ENCODE data around the gene PAPSS2. TPM values are rescaled to one million over a fixed set of nuclear protein-coding genes. Genes with fewer than 3 reads are reported as not detected.
A peak's percentile ranks its signal among the peaks of the same experiment; 100 is the strongest.

Gene PAPSS2
- total RNA-seq, 1 experiment from 2014 or later, result 12.6 TPM

GRCh38 chr10:87636313-87636915, 23.3 kb upstream of the PAPSS2 start:
- peaks cover 2% of the 10 kb centered on the region for H3K9me3 Mint-ChIP-seq (ENCODE audit: low read depth, unreplicated experiment)
- peak overlapping the region; percentile 90 for H3K27ac Mint-ChIP-seq (ENCODE audit: unreplicated experiment)
- no peaks in the 10 kb centered on the region for H3K36me3 Mint-ChIP-seq (ENCODE audit: insufficient read depth, unreplicated experiment)
- H3K27me3 Mint-ChIP-seq (ENCODE audit: unreplicated experiment), result no peaks in the 10 kb centered on the region
- no peak for TF ChIP-seq CTCF (IDR thresholded peaks at IDR 0.05; ENCODE audit: unreplicated experiment)
- intact Hi-C loops (cut with micrococcal nuclease; ENCODE audit: unreplicated experiment), result loop anchor here (5.0 kb wide), 1 partner anchor 49 kb away; no protein-coding TSS in a partner anchor
- CTCF ChIA-PET, result no interaction called here
- peaks cover 26% of the 10 kb centered on the region for H3K4me1 Mint-ChIP-seq (ENCODE audit: low read depth, unreplicated experiment)
- no TSS peak for BruUV-seq (replicated peaks)
- DNase-seq, result no peak
- H3K4me3 Mint-ChIP-seq (ENCODE audit: low read depth, unreplicated experiment), result no peak overlapping the region

GRCh38 chr10:87639493-87639892, 20.2 kb upstream of the PAPSS2 start:
- no peaks in the 10 kb centered on the region for H3K27me3 Mint-ChIP-seq (ENCODE audit: unreplicated experiment)
- no peak for TF ChIP-seq CTCF (IDR thresholded peaks at IDR 0.05; ENCODE audit: unreplicated experiment)
- CTCF ChIA-PET, result no interaction called here
- H3K36me3 Mint-ChIP-seq (ENCODE audit: insufficient read depth, unreplicated experiment), result no peaks in the 10 kb centered on the region
- peaks cover 22% of the 10 kb centered on the region for H3K4me1 Mint-ChIP-seq (ENCODE audit: low read depth, unreplicated experiment)
- H3K4me3 Mint-ChIP-seq (ENCODE audit: low read depth, unreplicated experiment), result no peak overlapping the region
- DNase-seq, result no peak
- H3K27ac Mint-ChIP-seq (ENCODE audit: unreplicated experiment), result no peak overlapping the region
- intact Hi-C loops (cut with micrococcal nuclease; ENCODE audit: unreplicated experiment), result loop anchor here (5.0 kb wide), 1 partner anchor 52 kb away; no protein-coding TSS in a partner anchor
- peaks cover 2% of the 10 kb centered on the region for H3K9me3 Mint-ChIP-seq (ENCODE audit: low read depth, unreplicated experiment)
- no TSS peak for BruUV-seq (replicated peaks)

GRCh38 chr10:87640043-87640442, 19.6 kb upstream of the PAPSS2 start:
- Mint-ChIP-seq H3K4me3 (ENCODE audit: low read depth, unreplicated experiment) (no peak overlapping the region), H3K27me3 (ENCODE audit: unreplicated experiment) (no peaks in the 10 kb centered on the region), H3K27ac (ENCODE audit: unreplicated experiment) (no peak overlapping the region), H3K4me1 (ENCODE audit: low read depth, unreplicated experiment) (peaks cover 16% of the 10 kb centered on the region), H3K36me3 (ENCODE audit: insufficient read depth, unreplicated experiment) (no peaks in the 10 kb centered on the region), H3K9me3 (ENCODE audit: low read depth, unreplicated experiment) (peaks cover 2% of the 10 kb centered on the region)
- TF ChIP-seq CTCF (IDR thresholded peaks at IDR 0.05; ENCODE audit: unreplicated experiment), result no peak
- CTCF ChIA-PET, result no interaction called here
- no TSS peak for BruUV-seq (replicated peaks)
- no peak for DNase-seq
- intact Hi-C loops (cut with micrococcal nuclease; ENCODE audit: unreplicated experiment), result no loop called here

GRCh38 chr10:87642486-87642885, 17.2 kb upstream of the PAPSS2 start:
- Mint-ChIP-seq H3K4me3 (ENCODE audit: low read depth, unreplicated experiment) (no peak overlapping the region), H3K4me1 (ENCODE audit: low read depth, unreplicated experiment) (no peaks in the 10 kb centered on the region), H3K27ac (ENCODE audit: unreplicated experiment) (no peak overlapping the region), H3K27me3 (ENCODE audit: unreplicated experiment) (no peaks in the 10 kb centered on the region), H3K36me3 (ENCODE audit: insufficient read depth, unreplicated experiment) (no peaks in the 10 kb centered on the region), H3K9me3 (ENCODE audit: low read depth, unreplicated experiment) (no peaks in the 10 kb centered on the region)
- no peak for DNase-seq
- CTCF ChIA-PET, result interaction anchor here (0.5 kb wide), 1 partner anchor 18 kb away, joined by 3 read pairs; no protein-coding TSS in a partner anchor
- intact Hi-C loops (cut with micrococcal nuclease; ENCODE audit: unreplicated experiment), result no loop called here
- TF ChIP-seq CTCF (IDR thresholded peaks at IDR 0.05; ENCODE audit: unreplicated experiment), result no peak
- BruUV-seq (replicated peaks), result no TSS peak
